Activated CD4-positive, alpha-beta T cell treated with anti-CD3 and anti-CD28 coated beads, Interleukin-2, amount 50 U/mL, for 24 hours (primary cell): Measurements from ENCODE around the gene FADS3.

Source experiments
- DNase-seq, 2 donors: peaks; one replicate each; pipeline ENCODE4 v3.0.0-alpha.2; 2020; ENCODE audit warnings: low read depth in 1 of 2, low spot score in 1 of 2

FADS3 gene

GRCh38 chr11:61891331-61892084, at the start of gene FADS3:
FADS3 (minus strand) TSS chr11:61891545; CDS start chr11:61891381, 164 bp downstream.
- DNase-seq = peak; percentile 13 to 17

- no peak for DNase-seq
Observed at GRCh38 chr11:61940466-61940865, 49.1 kb upstream of the FADS3 start.

- DNase-seq = no peak
Observed at GRCh38 chr11:61935861-61936260, 44.5 kb upstream of the FADS3 start.

GRCh38 chr11:61930933-61931332, 39.6 kb upstream of the FADS3 start:
- DNase-seq = no peak

DNA sequence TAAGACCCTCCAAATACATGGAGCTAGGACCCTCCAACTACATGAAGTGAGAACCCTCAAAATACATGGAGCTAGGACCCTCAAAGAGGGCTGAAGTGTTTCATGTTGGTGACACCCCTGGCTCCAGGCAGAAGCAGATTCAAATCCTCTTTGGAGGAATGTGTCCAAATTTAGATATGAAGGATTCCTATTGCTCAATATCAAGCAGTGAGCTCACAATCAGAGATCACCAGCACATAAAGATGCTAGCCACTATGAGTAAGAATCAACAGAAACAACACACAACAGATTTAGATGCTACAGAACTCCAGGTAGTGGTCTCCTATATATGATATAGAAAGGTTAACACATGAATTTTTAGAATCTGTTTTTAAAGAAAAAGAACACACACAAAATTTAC, 37.3 kb upstream of the FADS3 start:
- no peak for DNase-seq

DNA sequence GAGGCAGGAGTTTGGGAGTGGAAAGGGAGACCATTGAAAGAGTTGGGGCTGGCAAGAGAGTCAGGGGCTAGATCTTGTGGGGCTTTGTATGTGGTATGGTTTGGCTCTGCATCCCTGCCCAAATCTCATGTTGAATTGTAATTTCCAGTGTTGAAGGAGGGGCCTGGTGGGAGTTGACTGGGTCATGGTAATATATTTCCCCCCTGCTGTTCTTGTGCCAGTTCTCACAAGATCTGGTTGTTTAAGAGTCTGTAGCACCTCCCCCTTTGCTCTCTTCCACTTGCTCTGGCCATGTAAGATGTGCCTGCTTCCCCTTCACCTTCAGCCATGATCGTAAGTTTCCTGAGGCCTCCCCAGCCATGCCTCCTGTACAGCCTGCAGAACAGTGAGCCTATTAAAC, 36.2 kb upstream of the FADS3 start:
- DNase-seq = no peak

DNA sequence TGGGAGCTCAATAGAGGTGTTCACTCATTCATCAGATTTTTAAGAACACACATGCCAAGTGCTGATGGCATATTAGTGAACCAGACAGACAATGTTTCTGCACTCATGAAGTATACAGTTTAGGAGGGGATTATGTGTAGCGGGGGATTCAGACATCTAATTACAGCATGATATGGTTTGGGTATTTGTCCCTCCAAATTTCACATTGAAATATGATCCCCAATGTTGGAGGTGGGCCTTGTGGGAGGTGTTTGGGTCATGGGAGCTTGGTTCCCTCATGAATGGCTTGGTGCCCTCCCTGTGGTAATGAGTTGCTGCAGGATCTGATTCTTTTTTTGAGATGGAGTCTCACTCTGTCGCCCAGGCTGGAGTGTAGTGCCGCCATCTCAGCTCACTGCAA, 34.9 kb upstream of the FADS3 start:
- DNase-seq = no peak

GRCh38 chr11:61925736-61926135, 34.4 kb upstream of the FADS3 start:
- no peak for DNase-seq

GRCh38 chr11:61924064-61924455, 32.7 kb upstream of the FADS3 start:
- DNase-seq = no peak

DNA sequence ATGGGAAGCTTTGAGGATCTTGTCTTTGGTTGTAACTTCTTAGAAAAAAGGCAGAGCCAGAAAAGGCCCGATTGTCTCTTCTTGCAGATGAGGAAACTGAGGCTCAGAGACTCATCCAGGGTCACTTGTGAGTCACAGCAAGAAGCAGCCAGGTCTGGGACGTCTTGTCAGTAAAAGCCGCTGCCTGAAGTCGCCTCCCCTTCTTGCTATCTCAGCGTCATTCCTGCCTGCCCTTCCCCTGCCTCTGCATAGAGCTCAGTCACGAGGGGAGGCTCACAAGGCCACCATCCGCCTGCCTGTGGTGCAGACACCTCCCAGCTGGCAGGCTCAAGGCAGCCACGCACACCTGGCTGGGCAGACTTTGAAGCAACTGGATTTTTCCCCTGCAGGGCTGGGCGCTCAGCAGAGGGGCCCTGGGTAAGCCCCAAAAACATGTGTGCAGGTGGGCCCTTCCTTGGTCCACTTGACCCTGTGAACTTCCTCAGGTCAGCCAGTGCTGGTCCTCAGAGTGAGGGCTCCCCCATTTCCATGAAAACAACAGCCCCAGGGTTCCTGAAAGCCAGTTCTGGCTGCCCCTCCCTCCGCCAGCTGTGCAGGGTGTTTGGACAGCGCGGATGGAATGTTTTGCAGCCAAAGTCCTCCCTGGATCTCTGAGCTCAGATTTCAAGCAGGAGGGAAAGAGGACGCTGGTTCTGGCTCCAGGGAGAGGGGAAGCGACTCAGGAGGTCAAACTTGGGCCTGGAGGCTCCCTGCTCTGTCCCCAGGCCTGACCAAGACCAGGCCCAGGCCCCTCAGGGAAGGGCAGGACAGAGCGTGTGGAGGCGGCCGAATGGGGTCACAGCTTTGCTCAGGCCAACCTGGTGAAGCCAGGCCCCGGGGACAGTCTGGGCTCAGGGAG, 32.1 kb upstream of the FADS3 start:
- DNase-seq = no peak

- DNase-seq = no peak
Observed at GRCh38 chr11:61922539-61922938, 31.2 kb upstream of the FADS3 start.

DNA sequence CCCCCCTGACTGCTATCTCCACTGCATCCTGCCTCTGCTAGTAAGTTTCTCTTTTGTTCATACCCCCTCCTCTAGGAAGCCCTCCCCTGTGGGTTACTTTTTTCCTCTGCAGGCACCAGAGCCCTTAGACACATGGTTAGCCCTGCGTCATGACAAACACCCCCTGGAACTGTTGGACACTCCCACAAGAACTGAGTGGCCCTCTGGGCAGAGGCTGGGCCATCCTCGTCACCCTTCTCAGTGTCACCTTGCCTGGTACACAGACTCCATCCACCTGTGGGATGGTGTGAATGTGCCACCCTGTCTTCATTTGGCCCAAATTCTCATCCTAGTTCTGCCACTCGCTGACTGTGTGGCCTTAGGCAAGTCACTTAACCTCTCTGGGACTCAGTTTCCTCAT, 30.1 kb upstream of the FADS3 start:
- DNase-seq = no peak

GRCh38 chr11:61919705-61920631, 28.6 kb upstream of the FADS3 start:
- DNase-seq = no peak

GRCh38 chr11:61918938-61919704, 27.8 kb upstream of the FADS3 start:
- DNase-seq = no peak

- no peak for DNase-seq
Observed at GRCh38 chr11:61918251-61918937, 27.0 kb upstream of the FADS3 start.

GRCh38 chr11:61917334-61918109, 26.2 kb upstream of the FADS3 start, which contains the start of gene RAB3IL1:
RAB3IL1 (minus strand) TSS chr11:61917566; CDS start chr11:61917367, 199 bp downstream.
- no peak for DNase-seq

DNA sequence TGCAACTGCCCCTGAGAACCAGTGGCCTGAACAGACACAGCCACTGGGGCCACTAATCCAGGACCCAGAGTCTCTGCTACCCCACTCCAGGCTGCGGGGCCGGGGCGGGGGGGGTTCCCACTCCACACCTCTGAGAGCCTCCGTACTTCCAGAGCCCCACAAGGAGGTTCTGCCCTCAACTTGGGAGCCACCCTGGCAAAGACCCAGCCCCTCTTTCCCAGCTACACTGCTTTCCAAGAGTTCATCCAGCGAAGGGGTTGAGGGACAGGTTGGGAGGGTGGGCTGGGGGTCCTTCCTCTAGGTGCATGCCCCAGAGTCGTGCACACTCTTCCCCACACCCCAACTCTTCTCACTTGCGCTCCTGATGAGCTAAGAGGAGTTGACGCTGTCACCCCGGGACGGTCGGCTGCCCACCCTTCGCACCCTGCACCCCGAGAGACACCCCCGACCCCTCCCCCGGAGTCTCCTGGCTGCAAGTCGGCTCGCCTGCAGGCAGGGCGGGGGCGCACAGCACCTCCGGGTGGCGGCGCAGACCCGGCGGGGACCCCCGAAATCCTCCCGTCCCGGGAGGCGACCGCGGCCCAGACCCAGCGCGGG, 25.5 kb upstream of the FADS3 start:
- DNase-seq = no peak

GRCh38 chr11:61914471-61915171, 23.3 kb upstream of the FADS3 start:
- DNase-seq = no peak
